ENCODE results near the gene C7orf57. TPM values are rescaled to one million over a fixed set of nuclear protein-coding genes. Genes with fewer than 3 reads are reported as not detected.
"Not testable (repeated sequence)": the region's sequence is repeated elsewhere in the genome, so short reads cannot be mapped to it uniquely, and the experiment has no call there.

The C7orf57 gene
- total RNA-seq, 4 donors from 2014 or later, result not detected

GRCh38 chr7:47991741-47992311, 43.5 kb upstream of the C7orf57 start:
- H3K36me3 ChIP-seq, result no peaks in the 10 kb centered on the region
- H3K4me1 ChIP-seq, result peaks cover 9% of the 10 kb centered on the region
- no peaks in the 10 kb centered on the region for H3K9me3 ChIP-seq
- peak overlapping the region; percentile 51 for H3K4me3 ChIP-seq
- no peaks in the 10 kb centered on the region for H3K27me3 ChIP-seq
- 2% methylated on average over 26 of the region's 26 CpGs for WGBS
- H3K27ac ChIP-seq, result peak overlapping the region; percentile 50
- TF ChIP-seq EP300 (IDR thresholded peaks at IDR 0.05) (no peak), CTCF (IDR thresholded peaks at IDR 0.05) (peak in 1 of 2 donors; percentile 40)
- DNase-seq (ENCODE audit: low spot score in 2 of 2), result peak; percentile 90 to 93

- H3K27me3 ChIP-seq, result no peaks in the 10 kb centered on the region
- DNase-seq (ENCODE audit: low spot score in 2 of 2), result no peak
- H3K9me3 ChIP-seq, result no peaks in the 10 kb centered on the region
- H3K36me3 ChIP-seq, result no peaks in the 10 kb centered on the region
- WGBS, result 79% methylated on average over 3 of the region's 3 CpGs
- H3K4me1 ChIP-seq, result peaks cover 9% of the 10 kb centered on the region
- peak overlapping the region; percentile 51 for H3K4me3 ChIP-seq
- TF ChIP-seq POLR2A (IDR thresholded peaks at IDR 0.05) (no peak), EP300 (IDR thresholded peaks at IDR 0.05) (no peak), CTCF (IDR thresholded peaks at IDR 0.05) (no peak), POLR2AphosphoS5 (IDR thresholded peaks at IDR 0.05) (no peak)
- H3K27ac ChIP-seq, result peak overlapping the region; percentile 50
Observed at GRCh38 chr7:47992446-47992845, 42.9 kb upstream of the C7orf57 start.

DNA sequence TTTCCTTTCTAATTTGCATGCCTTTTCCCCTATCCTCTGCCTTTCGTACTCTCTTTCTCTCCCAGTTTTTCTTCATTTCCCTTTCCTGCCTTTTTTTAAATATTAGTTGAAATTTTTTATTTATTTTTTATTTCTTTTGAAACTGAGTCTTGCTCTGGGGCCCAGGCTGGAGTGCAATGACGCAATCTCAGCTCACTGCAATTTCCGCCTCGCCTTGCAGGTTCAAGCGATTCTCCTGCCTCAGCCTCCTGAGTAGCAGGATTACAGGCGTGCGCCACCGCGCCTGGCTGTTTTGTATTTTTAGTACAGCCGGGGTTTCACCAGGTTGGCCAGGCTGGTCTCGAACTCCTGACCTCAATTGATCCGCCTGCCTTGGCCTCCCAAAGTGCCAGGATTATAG, 35.9 kb upstream of the C7orf57 start:
- no peak for TF ChIP-seq EP300 (IDR thresholded peaks at IDR 0.05)
- TF ChIP-seq CTCF (IDR thresholded peaks at IDR 0.05), result no peak
- TF ChIP-seq POLR2AphosphoS5 (IDR thresholded peaks at IDR 0.05), result no peak
- TF ChIP-seq POLR2A (IDR thresholded peaks at IDR 0.05), result no peak
- 97% methylated on average over 12 of the region's 12 CpGs for WGBS

GRCh38 chr7:48000164-48000563, 35.2 kb upstream of the C7orf57 start:
- 94% methylated on average over 13 of the region's 13 CpGs for WGBS
- not testable (repeated sequence) for H3K27me3 ChIP-seq; H3K4me1 ChIP-seq; DNase-seq (ENCODE audit: low spot score in 2 of 2); H3K36me3 ChIP-seq; H3K9me3 ChIP-seq; H3K4me3 ChIP-seq; H3K27ac ChIP-seq

More for the DNA sequence above, 35.9 kb upstream of the C7orf57 start:
- H3K9me3 ChIP-seq, result no peaks in the 10 kb centered on the region
- H3K4me3 ChIP-seq, result no peak overlapping the region
- H3K27ac ChIP-seq, result no peak overlapping the region
- no peak for DNase-seq (ENCODE audit: low spot score in 2 of 2)
- no peaks in the 10 kb centered on the region for H3K27me3 ChIP-seq
- H3K36me3 ChIP-seq, result no peaks in the 10 kb centered on the region
- no peaks in the 10 kb centered on the region for H3K4me1 ChIP-seq

DNA sequence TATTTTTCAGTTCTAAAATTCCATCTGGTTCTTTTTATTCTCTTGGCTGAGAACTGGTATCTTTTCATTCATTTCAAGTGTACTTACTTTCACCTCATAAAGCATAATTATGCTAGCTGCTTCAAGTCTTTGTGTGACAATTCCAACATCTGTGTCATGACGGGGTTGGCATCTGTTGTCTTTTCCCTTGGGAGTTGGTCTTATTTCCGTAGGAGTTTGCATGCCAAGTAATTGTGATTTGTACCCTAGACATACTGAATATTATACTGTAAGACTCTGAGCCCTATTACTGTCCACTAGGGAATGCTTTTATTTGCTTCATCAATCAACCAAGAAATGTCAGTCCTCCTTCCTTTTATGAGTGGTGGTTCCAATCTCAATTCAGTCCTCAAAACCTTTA, 31.3 kb upstream of the C7orf57 start:
- no peak for TF ChIP-seq POLR2AphosphoS5 (IDR thresholded peaks at IDR 0.05)
- H3K27ac ChIP-seq, result no peak overlapping the region
- H3K27me3 ChIP-seq, result no peaks in the 10 kb centered on the region
- H3K4me1 ChIP-seq, result no peaks in the 10 kb centered on the region
- 58% methylated on average over 2 of the region's 2 CpGs for WGBS
- no peaks in the 10 kb centered on the region for H3K9me3 ChIP-seq
- no peak overlapping the region for H3K4me3 ChIP-seq
- H3K36me3 ChIP-seq, result no peaks in the 10 kb centered on the region
- no peak for DNase-seq (ENCODE audit: low spot score in 2 of 2)

GRCh38 chr7:48004638-48005037, 30.7 kb upstream of the C7orf57 start:
- Histone ChIP-seq H3K36me3 (no peaks in the 10 kb centered on the region), H3K4me1 (no peaks in the 10 kb centered on the region), H3K9me3 (no peaks in the 10 kb centered on the region), H3K27ac (no peak overlapping the region), H3K4me3 (no peak overlapping the region), H3K27me3 (no peaks in the 10 kb centered on the region)
- TF ChIP-seq CTCF (IDR thresholded peaks at IDR 0.05) (no peak), POLR2A (IDR thresholded peaks at IDR 0.05) (no peak), POLR2AphosphoS5 (IDR thresholded peaks at IDR 0.05) (no peak)
- WGBS, result 33% methylated on average over 5 of the region's 5 CpGs
- no peak for DNase-seq (ENCODE audit: low spot score in 2 of 2)

All from suprapubic skin (tissue), 4 donors.